Hepatocyte (in vitro differentiated cells): ENCODE results near the gene SLFN5. TPM values are rescaled to one million over a fixed set of nuclear protein-coding genes. Genes with fewer than 3 reads are reported as not detected.
"Not testable (repeated sequence)": the region's sequence is repeated elsewhere in the genome, so short reads cannot be mapped to it uniquely, and the experiment has no call there.

Experiments
- DNase-seq: peaks from one replicate; pipeline ENCODE4 v3.0.0-alpha.2; 2016; ENCODE audit warnings: low spot score
- H2AFZ ChIP-seq: fragments of 200-600 bp; sonication (generic); 2 replicates; pipeline ENCODE4 v1.6.0; 2016; ENCODE audit warnings: antibody characterized with exemption, mild to moderate bottlenecking
- H3K27ac ChIP-seq: fragments of 200-600 bp; sonication (generic); 2 replicates; pipeline ENCODE4 v1.5.1; 2016; ENCODE audit warnings: mild to moderate bottlenecking
- H3K27me3 ChIP-seq: fragments of 200-600 bp; sonication (generic); 2 replicates; pipeline ENCODE4 v1.6.1; 2016
- H3K36me3 ChIP-seq: fragments of 200-600 bp; sonication (generic); replicated peaks from 2 replicates; pipeline ENCODE4 v1.5.1; 2016; ENCODE audit warnings: low read depth; ENCODE audit not compliant: insufficient read depth
- H3K4me1 ChIP-seq: fragments of 200-600 bp; sonication (generic); 2 replicates; pipeline ENCODE4 v1.5.1; 2016; ENCODE audit warnings: mild to moderate bottlenecking, moderate library complexity; ENCODE audit not compliant: insufficient read depth
- H3K4me2 ChIP-seq: fragments of 200-600 bp; sonication (generic); 2 replicates; pipeline ENCODE4 v1.6.0; 2016
- H3K4me3 ChIP-seq: fragments of 200-600 bp; sonication (generic); 2 replicates; pipeline ENCODE4 v1.5.1; 2016; ENCODE audit warnings: mild to moderate bottlenecking
- H3K79me2 ChIP-seq: fragments of 200-600 bp; sonication (generic); 2 replicates; pipeline ENCODE4 v1.6.0; 2017; ENCODE audit warnings: mild to moderate bottlenecking
- H3K9me2 ChIP-seq: fragments of 200-600 bp; sonication (generic); replicated peaks from 2 replicates; pipeline ENCODE4 v1.6.0; 2017; ENCODE audit warnings: mild to moderate bottlenecking; ENCODE audit not compliant: insufficient read depth
- H3K9me3 ChIP-seq: fragments of 200-600 bp; sonication (generic); 2 replicates; pipeline ENCODE4 v1.5.1; 2016; ENCODE audit warnings: low read depth, mild to moderate bottlenecking
- H4K20me1 ChIP-seq: fragments of 200-600 bp; sonication (generic); 2 replicates; pipeline ENCODE4 v1.6.0; 2016; ENCODE audit warnings: mild to moderate bottlenecking; ENCODE audit not compliant: insufficient read depth, poor library complexity, severe bottlenecking
- EZH2 ChIP-seq: fragments of 200-600 bp; sonication (generic); IDR thresholded peaks from 2 replicates; pipeline ENCODE4 v1.6.1; 2016; ENCODE audit warnings: antibody characterized with exemption, mild to moderate bottlenecking, borderline replicate concordance
- EZH2phosphoT487 ChIP-seq: fragments of 200-600 bp; sonication (generic); IDR thresholded peaks from one replicate; pipeline ENCODE4 v1.6.1; 2018; ENCODE audit warnings: antibody characterized with exemption, mild to moderate bottlenecking, low read depth, moderate library complexity; ENCODE audit not compliant: unreplicated experiment, severe bottlenecking
- WGBS: methylation state at CpG from one replicate; pipeline ENCODE4 v1.1.6; 2016; ENCODE audit warnings: low lambda C conversion rate; ENCODE audit errors: missing lambda C conversion rate; 5-methylcytosine and 5-hydroxymethylcytosine counted together
- polyA plus RNA-seq: library from polyadenylated mRNA; unstranded; fragments of >200 nt; fragmentation: Nextera tagmentation; extraction: Ambion mirVana; gene quantifications from 2 replicates; pipeline ENCODE4 v1.2.1, GENCODE V29; 2016
- total RNA-seq: library from RNA; depleted of rRNA; stranded (reverse); fragments of >200 nt; gene quantifications from 2 replicates; pipeline ENCODE4 v1.2.3, GENCODE V29; 2014
- TF ChIP-seq, protein P1 (sequence below): fragments of 200-600 bp; sonication (generic); IDR thresholded peaks from 2 replicates; pipeline ENCODE4 v1.5.1; 2016; ENCODE audit warnings: antibody characterized with exemption, mild to moderate bottlenecking; ENCODE audit not compliant: poor library complexity

SLFN5 gene
- total and polyA plus RNA-seq, 2 experiments from 2014 or later, result 1.7 to 9.5 TPM

DNA sequence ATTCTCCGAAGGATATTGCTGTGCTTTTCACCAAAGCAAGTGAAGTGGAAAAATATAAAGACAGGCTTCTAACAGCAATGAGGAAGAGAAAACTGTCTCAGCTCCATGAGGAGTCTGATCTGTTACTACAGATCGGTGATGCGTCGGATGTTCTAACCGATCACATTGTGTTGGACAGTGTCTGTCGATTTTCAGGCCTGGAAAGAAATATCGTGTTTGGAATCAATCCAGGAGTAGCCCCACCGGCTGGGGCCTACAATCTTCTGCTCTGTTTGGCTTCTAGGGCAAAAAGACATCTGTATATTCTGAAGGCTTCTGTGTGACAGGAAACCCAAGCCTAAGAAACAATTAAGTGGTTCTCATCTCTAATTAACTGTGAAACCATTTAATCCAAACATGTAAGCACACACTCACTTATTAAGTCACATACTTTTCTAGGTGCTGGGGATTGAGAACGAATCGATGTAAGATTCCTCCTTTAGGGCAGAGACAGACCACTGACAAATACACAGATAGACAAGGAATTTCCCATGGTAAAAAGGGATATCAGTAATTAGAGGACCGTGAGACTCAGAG is 22.8 kb downstream of the SLFN5 start:
- no peak for TF ChIP-seq EZH2
- TF ChIP-seq, protein P1, sequence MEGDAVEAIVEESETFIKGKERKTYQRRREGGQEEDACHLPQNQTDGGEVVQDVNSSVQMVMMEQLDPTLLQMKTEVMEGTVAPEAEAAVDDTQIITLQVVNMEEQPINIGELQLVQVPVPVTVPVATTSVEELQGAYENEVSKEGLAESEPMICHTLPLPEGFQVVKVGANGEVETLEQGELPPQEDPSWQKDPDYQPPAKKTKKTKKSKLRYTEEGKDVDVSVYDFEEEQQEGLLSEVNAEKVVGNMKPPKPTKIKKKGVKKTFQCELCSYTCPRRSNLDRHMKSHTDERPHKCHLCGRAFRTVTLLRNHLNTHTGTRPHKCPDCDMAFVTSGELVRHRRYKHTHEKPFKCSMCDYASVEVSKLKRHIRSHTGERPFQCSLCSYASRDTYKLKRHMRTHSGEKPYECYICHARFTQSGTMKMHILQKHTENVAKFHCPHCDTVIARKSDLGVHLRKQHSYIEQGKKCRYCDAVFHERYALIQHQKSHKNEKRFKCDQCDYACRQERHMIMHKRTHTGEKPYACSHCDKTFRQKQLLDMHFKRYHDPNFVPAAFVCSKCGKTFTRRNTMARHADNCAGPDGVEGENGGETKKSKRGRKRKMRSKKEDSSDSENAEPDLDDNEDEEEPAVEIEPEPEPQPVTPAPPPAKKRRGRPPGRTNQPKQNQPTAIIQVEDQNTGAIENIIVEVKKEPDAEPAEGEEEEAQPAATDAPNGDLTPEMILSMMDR, result no peak
- no peak for TF ChIP-seq EZH2phosphoT487
- H3K9me3 ChIP-seq, result no peaks in the 10 kb centered on the region
- no peak for DNase-seq
- no peaks in the 10 kb centered on the region for H3K36me3 ChIP-seq
- H3K4me2 ChIP-seq, result no peak overlapping the region
- H3K27me3 ChIP-seq, result no peaks in the 10 kb centered on the region
- H3K4me3 ChIP-seq, result no peak overlapping the region
- no peaks in the 10 kb centered on the region for H3K4me1 ChIP-seq
- 86% methylated on average over 11 of the region's 11 CpGs for WGBS
- H3K27ac ChIP-seq, result no peak overlapping the region
- no peaks in the 10 kb centered on the region for H3K79me2 ChIP-seq
- H4K20me1 ChIP-seq, result no peaks in the 10 kb centered on the region
- H2AFZ ChIP-seq, result no peak overlapping the region
- no peaks in the 10 kb centered on the region for H3K9me2 ChIP-seq

DNA sequence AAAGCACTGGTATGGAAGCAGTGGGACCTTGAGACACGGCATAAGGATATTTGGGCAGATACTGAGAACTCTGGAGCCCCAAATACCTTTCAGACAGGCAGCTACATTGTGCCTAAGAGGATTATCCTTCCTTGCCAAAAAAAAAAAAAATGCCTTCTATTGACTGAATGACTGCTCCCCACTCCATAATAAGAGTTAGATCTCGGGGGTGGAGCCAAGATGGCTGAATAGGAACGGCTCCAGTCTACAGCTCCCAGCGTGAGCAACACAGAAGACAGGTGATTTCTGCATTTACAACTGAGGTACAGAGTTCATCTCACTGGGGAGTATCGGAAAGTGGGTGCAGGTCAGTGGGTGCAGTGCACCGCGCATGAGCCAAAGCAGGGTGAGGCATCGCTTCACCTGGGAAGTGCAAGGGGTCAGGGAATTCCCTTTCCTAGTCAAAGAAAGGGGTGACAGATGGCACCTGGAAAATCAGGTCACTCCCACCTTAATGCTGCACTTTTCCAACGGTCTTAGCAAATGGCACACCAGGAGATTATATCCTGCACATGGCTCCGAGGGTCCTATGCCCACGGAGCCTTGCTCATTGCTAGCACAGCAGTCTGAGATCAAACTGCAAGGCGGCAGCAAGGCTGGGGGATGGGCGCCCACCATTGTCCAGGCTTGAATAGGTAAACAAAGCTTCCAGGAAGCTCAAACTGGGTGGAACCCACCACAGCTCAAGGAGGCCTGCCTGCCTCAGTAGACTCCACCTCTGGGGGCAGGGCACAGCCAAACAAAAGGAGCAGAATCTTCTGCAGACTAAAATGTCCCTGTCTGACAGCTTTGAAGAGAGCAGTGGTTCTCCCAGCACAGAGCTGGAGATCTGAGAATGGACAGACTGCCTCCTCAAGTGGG is 31.5 kb downstream of the SLFN5 start:
- H3K9me2 ChIP-seq, H4K20me1 ChIP-seq, H3K9me3 ChIP-seq, DNase-seq, H3K4me1 ChIP-seq, H3K4me3 ChIP-seq, H3K36me3 ChIP-seq, H2AFZ ChIP-seq, H3K27ac ChIP-seq, H3K27me3 ChIP-seq, H3K4me2 ChIP-seq, H3K79me2 ChIP-seq: not testable (repeated sequence)
- 78% methylated on average over 13 of the region's 13 CpGs for WGBS

DNA sequence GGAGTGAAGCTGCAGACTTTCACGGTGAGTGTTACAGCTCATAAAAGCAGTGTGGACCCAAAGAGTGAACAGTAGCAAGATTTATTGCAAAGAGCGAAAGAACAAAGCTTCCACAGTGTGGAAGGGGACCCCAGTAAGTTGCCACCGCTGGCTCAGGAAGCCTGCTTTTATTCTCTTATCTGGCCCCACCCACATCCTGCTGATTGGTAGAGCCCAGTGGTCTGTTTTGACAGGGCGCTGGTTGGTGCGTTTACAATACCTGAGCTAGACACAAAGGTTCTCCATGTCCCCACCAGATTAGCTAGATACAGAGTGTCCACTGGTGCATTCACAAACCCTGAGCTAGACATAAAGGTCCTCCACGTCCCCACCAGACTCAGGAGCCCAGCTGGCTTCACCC is 35.6 kb downstream of the SLFN5 start:
- DNase-seq, H2AFZ ChIP-seq, H3K9me2 ChIP-seq, H3K4me1 ChIP-seq, H3K79me2 ChIP-seq, H3K27ac ChIP-seq, H3K9me3 ChIP-seq, H3K4me3 ChIP-seq, H3K36me3 ChIP-seq, H3K4me2 ChIP-seq, H4K20me1 ChIP-seq, H3K27me3 ChIP-seq: not testable (repeated sequence)
- whole genome bisulfite sequencing, result 88% methylated on average over 6 of the region's 6 CpGs

DNA sequence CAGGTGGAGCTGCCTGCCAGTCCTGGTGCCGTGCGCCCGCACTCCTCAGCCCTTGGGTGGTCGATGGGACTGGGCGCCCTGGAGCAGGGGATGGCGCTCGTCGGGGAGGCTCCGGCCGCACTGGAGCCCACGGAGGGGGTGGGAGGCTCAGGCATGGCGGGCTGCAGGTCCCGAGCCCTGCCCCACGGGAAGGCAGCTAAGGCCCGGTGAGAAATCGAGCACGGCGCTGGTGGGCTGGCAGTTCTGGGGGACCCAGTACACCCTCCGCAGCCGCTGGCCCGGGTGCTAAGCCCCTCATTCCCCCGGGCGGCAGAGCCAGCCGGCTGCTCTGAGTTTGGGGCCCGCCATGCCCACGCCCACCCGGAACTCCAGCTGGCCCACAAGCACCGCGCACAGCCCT is 36.0 kb downstream of the SLFN5 start:
- H3K36me3 ChIP-seq, H3K27me3 ChIP-seq, H3K4me3 ChIP-seq, H3K27ac ChIP-seq, H4K20me1 ChIP-seq, H3K9me3 ChIP-seq, H3K9me2 ChIP-seq, DNase-seq, H3K79me2 ChIP-seq, H3K4me1 ChIP-seq, H2AFZ ChIP-seq, H3K4me2 ChIP-seq: not testable (repeated sequence)
- WGBS, result 95% methylated on average over 8 of the region's 29 CpGs

DNA sequence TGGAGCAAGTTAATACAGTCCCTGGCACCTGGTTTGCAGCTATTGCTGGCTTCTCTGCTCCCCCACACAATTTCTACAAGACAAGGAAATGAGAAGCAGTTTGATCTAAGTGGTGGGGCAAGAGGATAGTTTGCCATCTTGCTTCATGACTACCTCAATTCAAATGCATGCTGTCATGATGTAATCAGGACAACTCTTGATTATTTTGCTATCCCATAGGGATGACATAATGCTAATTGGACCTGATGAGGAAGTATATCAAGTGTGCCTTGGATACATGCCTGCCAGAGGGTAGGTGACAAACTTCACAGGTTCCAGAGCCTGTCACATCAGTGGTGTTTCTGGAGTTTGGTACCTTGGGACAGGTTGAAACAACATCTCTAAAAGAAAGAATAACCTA is 40.9 kb downstream of the SLFN5 start:
- TF ChIP-seq, protein P1, result no peak
- TF ChIP-seq EZH2phosphoT487 (no peak), EZH2 (no peak)
- Histone ChIP-seq H3K4me1 (no peaks in the 10 kb centered on the region), H3K4me2 (no peak overlapping the region)

More for the DNA sequence above, 40.9 kb downstream of the SLFN5 start:
- Histone ChIP-seq H3K79me2 (no peaks in the 10 kb centered on the region), H3K27ac (no peak overlapping the region), H3K4me3 (no peak overlapping the region), H3K9me2 (no peaks in the 10 kb centered on the region), H3K36me3 (no peaks in the 10 kb centered on the region), H4K20me1 (no peaks in the 10 kb centered on the region), H2AFZ (no peak overlapping the region), H3K9me3 (no peaks in the 10 kb centered on the region), H3K27me3 (no peaks in the 10 kb centered on the region)
- no peak for DNase-seq
